K562 (cell line): ENCODE results near the gene CORO6. TPM values are rescaled to one million over a fixed set of nuclear protein-coding genes. Genes with fewer than 3 reads are reported as not detected.

ENCODE experiments used
- ARHGAP35 ChIP-seq: fragments of 450-650 bp; IDR thresholded peaks from 2 replicates; pipeline ENCODE4 v1.6.1; 2018; ENCODE audit not compliant: partially characterized antibody
- BACH1 ChIP-seq: fragments of 200-800 bp; sonication (Bioruptor generic); IDR thresholded peaks from 2 replicates; pipeline ENCODE4 v1.6.1; 2016; ENCODE audit warnings: missing genetic modification characterization, missing compliant biosample characterization
- CCNT2 ChIP-seq: IDR thresholded peaks from 2 replicates; pipeline ENCODE4 v1.6.1; 2011; ENCODE audit warnings: borderline replicate concordance, low read depth, mild to moderate bottlenecking, moderate library complexity, mixed read lengths, low read length; ENCODE audit not compliant: insufficient read length; ENCODE audit errors: extremely low read depth
- CREM ChIP-seq: IDR thresholded peaks from 2 replicates; pipeline ENCODE4 v1.6.1; 2014; ENCODE audit warnings: antibody characterized with exemption, low read depth
- DPF2 ChIP-seq: fragments of 450-650 bp; IDR thresholded peaks from 2 replicates; pipeline ENCODE4 v1.6.1; 2016
- GABPB1 ChIP-seq: sonication (generic); formaldehyde crosslinking; IDR thresholded peaks from 2 replicates; pipeline ENCODE4 v1.8.0; 2022; ENCODE audit warnings: mild to moderate bottlenecking, missing genetic modification reagents
- GATAD2B ChIP-seq: fragments of 450-650 bp; IDR thresholded peaks from 2 replicates; pipeline ENCODE4 v1.6.1; 2017; ENCODE audit warnings: mild to moderate bottlenecking, borderline replicate concordance
- MAX ChIP-seq: sonication (generic); formaldehyde crosslinking; IDR thresholded peaks from 2 replicates; pipeline ENCODE4 v1.9.0; 2022; ENCODE audit warnings: mild to moderate bottlenecking, missing genetic modification reagents
- NCOA4 ChIP-seq: fragments of 450-650 bp; IDR thresholded peaks from 2 replicates; pipeline ENCODE4 v1.6.1; 2018; ENCODE audit warnings: mild to moderate bottlenecking; ENCODE audit not compliant: partially characterized antibody
- PBX2 ChIP-seq, 2 experiments: IDR thresholded peaks in 1 of 2; conservative IDR thresholded peaks in 1 of 2; 2 replicates each; pipeline ENCODE4 v1.6.1; 2016; ENCODE audit warnings: low read depth in 2 of 2, mild to moderate bottlenecking in 1 of 2, missing compliant biosample characterization in 1 of 2, missing genetic modification characterization in 1 of 2, moderate library complexity in 1 of 2
- PRDM10 ChIP-seq: fragments of 450-650 bp; IDR thresholded peaks from 2 replicates; pipeline ENCODE4 v1.6.1; 2018; ENCODE audit not compliant: partially characterized antibody
- PTTG1 ChIP-seq: fragments of 450-650 bp; IDR thresholded peaks from 2 replicates; pipeline ENCODE4 v1.6.1; 2016; ENCODE audit warnings: low read depth, mild to moderate bottlenecking, missing genetic modification characterization, missing compliant biosample characterization
- SMAD1 ChIP-seq: fragments of 150-350 bp; IDR thresholded peaks from 2 replicates; pipeline ENCODE4 v1.6.1; 2014; ENCODE audit warnings: low read length, low read depth; ENCODE audit not compliant: partially characterized antibody
- TFE3 ChIP-seq: fragments of 450-650 bp; formaldehyde crosslinking; IDR thresholded peaks from 2 replicates; pipeline ENCODE4 v1.4.0; 2020; ENCODE audit warnings: mild to moderate bottlenecking, mixed read lengths
- ZBTB17 ChIP-seq: fragments of 450-650 bp; formaldehyde crosslinking; IDR thresholded peaks from 2 replicates; pipeline ENCODE4 v1.4.0; 2020; ENCODE audit warnings: mild to moderate bottlenecking
- ZNF717 ChIP-seq: fragments of 250-450 bp; sonication (Bioruptor Pico); IDR thresholded peaks from 2 replicates; pipeline ENCODE4 v1.5.0; 2021
- polyA plus RNA-seq, 8 experiments: library from polyadenylated mRNA; depleted of rRNA in 4 of 8; stranded (reverse) in 5 of 8; unstranded in 3 of 8; fragments of >200 nt; fragmentation: Nextera tagmentation in 2 of 8; fragmentation: Illumina TruSeq in 1 of 8; extraction: Ambion mirVana in 2 of 8; extraction: Trizol in 1 of 8; gene quantifications; 2 replicates each; pipeline versions ENCODE4 v1.2.1 to v1.2.3, GENCODE V29; 2011 to 2014; ENCODE audit warnings: inconsistent platforms in 1 of 8, missing spikeins in 1 of 8
- total RNA-seq, 7 experiments: library from RNA; depleted of rRNA in 6 of 7; stranded (reverse); fragments of >200 nt in 6 of 7; fragmentation: Illumina TruSeq in 2 of 7; extraction: Trizol in 2 of 7; gene quantifications; 2 replicates each; pipeline versions ENCODE4 v1.2.1 to v1.2.3, GENCODE V29; 2011 to 2021; ENCODE audit warnings: low replicate concordance in 1 of 7
- TF ChIP-seq, protein P1 (sequence below): fragments of 200-800 bp; sonication (Bioruptor generic); IDR thresholded peaks from 2 replicates; pipeline ENCODE4 v1.6.1; 2017; ENCODE audit warnings: missing genetic modification characterization, missing compliant biosample characterization

Gene CORO6
- total and polyA plus RNA-seq, 9 of the 15 experiments (the other 6 are each of a cell fraction or from before 2014, with no cell fraction given): 0.04 to 11.9 (median 2.4) TPM

DNA sequence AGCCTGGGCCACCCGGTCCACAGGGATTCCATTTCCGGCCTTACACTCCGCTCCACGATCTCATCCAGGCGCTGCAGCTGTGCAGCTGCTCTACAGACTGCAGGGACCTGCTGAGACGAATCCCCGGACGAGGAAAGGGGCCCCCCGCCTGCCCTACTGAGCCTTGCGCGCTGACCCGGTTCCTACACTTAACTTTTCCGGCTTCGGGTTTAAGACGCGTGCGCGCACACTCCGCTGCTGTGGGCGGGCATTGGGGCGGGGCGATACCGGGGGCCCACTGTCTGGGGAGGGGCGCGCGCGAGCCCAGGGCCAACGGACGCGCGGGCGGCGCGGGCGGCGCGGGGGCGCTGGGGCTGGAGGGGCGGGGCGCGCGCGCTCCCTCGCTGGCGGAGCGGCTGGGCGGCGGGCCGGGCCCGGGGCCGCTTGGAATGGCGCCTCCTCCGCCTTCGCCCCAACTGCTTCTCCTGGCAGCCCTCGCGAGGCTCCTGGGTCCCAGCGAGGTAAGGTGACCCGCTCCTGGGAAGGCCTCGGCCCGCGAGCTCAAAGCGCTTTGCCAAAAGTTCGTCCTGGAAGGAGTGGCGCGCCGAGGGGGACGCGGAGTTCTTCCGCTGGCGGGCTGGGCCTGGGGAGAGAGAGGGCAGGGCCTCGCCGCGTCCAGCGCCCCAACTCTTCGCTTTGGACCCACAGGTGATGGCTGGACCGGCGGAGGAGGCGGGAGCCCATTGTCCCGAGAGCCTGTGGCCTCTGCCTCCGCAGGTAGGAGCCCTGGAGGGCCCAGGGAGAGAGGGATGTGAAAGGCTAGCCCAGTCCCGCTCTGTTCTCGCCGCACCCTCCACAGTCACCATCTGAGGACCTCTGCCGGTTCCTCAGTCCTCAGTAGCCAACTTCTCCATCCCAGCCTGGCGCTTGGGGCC lies 54.1 kb downstream of the CORO6 start, which contains the start of gene TP53I13 (continued):
- TF ChIP-seq CREM: peak; percentile 34; the same call in 1 of the 2 replicates
- 0 out of 2 replicates have a peak, but pooled peaks have one; percentile 17 for TF ChIP-seq ZBTB17 (CRISPR knock-in tag)
- no peak for TF ChIP-seq ARHGAP35
- no peak for TF ChIP-seq ZNF717 (CRISPR knock-in tag)
- no peak for TF ChIP-seq SMAD1
- 0 out of 2 replicates have a peak, but pooled peaks have one; percentile 49 for TF ChIP-seq GATAD2B
- TF ChIP-seq CCNT2: no peak
- no peak for TF ChIP-seq GABPB1 (CRISPR knock-in tag)
- no peak for TF ChIP-seq BACH1 (tag)
- TF ChIP-seq TFE3 (CRISPR knock-in tag): no peak
- TF ChIP-seq, protein P1, sequence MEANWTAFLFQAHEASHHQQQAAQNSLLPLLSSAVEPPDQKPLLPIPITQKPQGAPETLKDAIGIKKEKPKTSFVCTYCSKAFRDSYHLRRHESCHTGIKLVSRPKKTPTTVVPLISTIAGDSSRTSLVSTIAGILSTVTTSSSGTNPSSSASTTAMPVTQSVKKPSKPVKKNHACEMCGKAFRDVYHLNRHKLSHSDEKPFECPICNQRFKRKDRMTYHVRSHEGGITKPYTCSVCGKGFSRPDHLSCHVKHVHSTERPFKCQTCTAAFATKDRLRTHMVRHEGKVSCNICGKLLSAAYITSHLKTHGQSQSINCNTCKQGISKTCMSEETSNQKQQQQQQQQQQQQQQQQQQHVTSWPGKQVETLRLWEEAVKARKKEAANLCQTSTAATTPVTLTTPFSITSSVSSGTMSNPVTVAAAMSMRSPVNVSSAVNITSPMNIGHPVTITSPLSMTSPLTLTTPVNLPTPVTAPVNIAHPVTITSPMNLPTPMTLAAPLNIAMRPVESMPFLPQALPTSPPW (CRISPR knock-in tag): peak; percentile 94
- TF ChIP-seq NCOA4: no peak
- no peak for TF ChIP-seq PRDM10
- TF ChIP-seq PBX2 (CRISPR knock-in tag; IDR thresholded peaks at IDR 0.05; ENCODE audit: low read depth): no peak
- no peak for TF ChIP-seq PBX2 (tag; conservative IDR thresholded peaks at IDR 0.05; ENCODE audit: low read depth)
- TF ChIP-seq DPF2: no peak
- TF ChIP-seq PTTG1 (tag): no peak
- no peak for TF ChIP-seq MAX
